Liver (tissue), 9 donors: Measurements from ENCODE around the gene LRCOL1. TPM values are rescaled to one million over a fixed set of nuclear protein-coding genes. Genes with fewer than 3 reads are reported as not detected.

Experiments
- DNase-seq: peaks from one replicate; pipeline ENCODE4 v3.0.0-alpha.2; 2017; ENCODE audit warnings: low spot score
- H3K27ac ChIP-seq, 2 donors: one replicate each; pipeline ENCODE4 v1.7.0; 2013; ENCODE audit warnings: inconsistent platforms in 2 of 2, low read length in 2 of 2, control low read depth in 1 of 2, low read depth in 1 of 2, mild to moderate bottlenecking in 1 of 2
- H3K27me3 ChIP-seq, 4 donors: one replicate each; pipeline versions ENCODE4 v1.6.1 to v1.7.0; 2013; ENCODE audit warnings: low read length in 3 of 4, inconsistent platforms in 1 of 4, mild to moderate bottlenecking in 1 of 4, moderate library complexity in 1 of 4; ENCODE audit not compliant: control insufficient read depth in 4 of 4, insufficient read depth in 4 of 4
- H3K36me3 ChIP-seq, 4 donors: one replicate each; pipeline versions ENCODE4 v1.6.1 to v1.7.0; 2013; ENCODE audit warnings: low read length in 3 of 4, mild to moderate bottlenecking in 3 of 4, low read depth in 1 of 4, moderate library complexity in 1 of 4; ENCODE audit not compliant: control insufficient read depth in 4 of 4, insufficient read depth in 3 of 4
- H3K4me1 ChIP-seq, 4 donors: one replicate each; pipeline versions ENCODE4 v1.6.1 to v1.7.0; 2013; ENCODE audit warnings: low read length in 3 of 4, mild to moderate bottlenecking in 3 of 4, moderate library complexity in 1 of 4; ENCODE audit not compliant: control insufficient read depth in 4 of 4, insufficient read depth in 4 of 4
- H3K4me3 ChIP-seq, 3 donors: one replicate each; pipeline versions ENCODE4 v1.6.1 to v1.7.0; 2013; ENCODE audit warnings: low read length in 3 of 3, control low read depth in 1 of 3, low read depth in 1 of 3, mild to moderate bottlenecking in 1 of 3
- H3K9ac ChIP-seq, 2 donors: one replicate each; pipeline ENCODE4 v1.7.0; 2013; ENCODE audit warnings: low read length in 2 of 2, mild to moderate bottlenecking in 2 of 2, moderate library complexity in 2 of 2, control low read depth in 1 of 2, low read depth in 1 of 2
- H3K9me3 ChIP-seq, 4 donors: one replicate each; pipeline versions ENCODE4 v1.6.1 to v1.7.0; 2013; ENCODE audit warnings: low read length in 3 of 4; ENCODE audit not compliant: control insufficient read depth in 4 of 4
- ATF3 ChIP-seq: IDR thresholded peaks from 2 replicates; pipeline ENCODE4 v1.6.1; 2016; ENCODE audit warnings: antibody characterized with exemption
- CTCF ChIP-seq: fragments of 150-350 bp; IDR thresholded peaks from 2 replicates; pipeline ENCODE4 v1.5.1; 2017; ENCODE audit warnings: improper control_type of control experiment, low read depth, low read length; ENCODE audit not compliant: missing input control
- EGR1 ChIP-seq, 2 donors: IDR thresholded peaks; 2 replicates each; pipeline ENCODE4 v1.6.1; 2016 to 2018; ENCODE audit warnings: antibody characterized with exemption in 2 of 2, low read depth in 2 of 2
- FOXA1 ChIP-seq: IDR thresholded peaks from 2 replicates; pipeline ENCODE4 v1.6.1; 2016; ENCODE audit warnings: antibody characterized with exemption
- FOXA2 ChIP-seq: IDR thresholded peaks from 2 replicates; pipeline ENCODE4 v1.6.1; 2016; ENCODE audit warnings: antibody characterized with exemption
- GABPA ChIP-seq, 2 donors: IDR thresholded peaks in 1 of 2; conservative IDR thresholded peaks in 1 of 2; 2 replicates each; pipeline ENCODE4 v1.6.1; 2016; ENCODE audit warnings: antibody characterized with exemption in 2 of 2, mild to moderate bottlenecking in 1 of 2, moderate library complexity in 1 of 2
- HNF4A ChIP-seq, 2 donors: conservative IDR thresholded peaks; 2 replicates each; pipeline ENCODE4 v1.6.1; 2016; ENCODE audit warnings: antibody characterized with exemption in 2 of 2, mild to moderate bottlenecking in 2 of 2
- JUND ChIP-seq, 2 donors: IDR thresholded peaks; 2 replicates each; pipeline ENCODE4 v1.6.1; 2016; ENCODE audit warnings: antibody characterized with exemption in 2 of 2
- MAX ChIP-seq: IDR thresholded peaks from 2 replicates; pipeline ENCODE4 v1.6.1; 2016; ENCODE audit warnings: antibody characterized with exemption
- NR2F2 ChIP-seq: IDR thresholded peaks from 2 replicates; pipeline ENCODE4 v1.6.1; 2016; ENCODE audit warnings: antibody characterized with exemption
- RAD21 ChIP-seq, 2 donors: IDR thresholded peaks; 2 replicates each; pipeline ENCODE4 v1.6.1; 2016; ENCODE audit warnings: antibody characterized with exemption in 2 of 2, mild to moderate bottlenecking in 2 of 2
- REST ChIP-seq: IDR thresholded peaks from 2 replicates; pipeline ENCODE4 v1.6.1; 2016; ENCODE audit warnings: antibody characterized with exemption, mild to moderate bottlenecking
- SP1 ChIP-seq: IDR thresholded peaks from 2 replicates; pipeline ENCODE4 v1.6.1; 2018; ENCODE audit warnings: antibody characterized with exemption, mild to moderate bottlenecking
- TAF1 ChIP-seq: conservative IDR thresholded peaks from 2 replicates; pipeline ENCODE4 v1.6.1; 2016; ENCODE audit warnings: antibody characterized with exemption, mild to moderate bottlenecking
- WGBS: extraction: QIAGEN DNeasy Blood & Tissue Kit; methylation state at CpG from one replicate; pipeline ENCODE4 v1.1.7; 2013; 5-methylcytosine and 5-hydroxymethylcytosine counted together
- polyA plus RNA-seq, 2 donors: library from polyadenylated mRNA; stranded (reverse) in 1 of 2; unstranded in 1 of 2; fragments of 200-250 nt in 1 of 2; fragments of >200 nt in 1 of 2; fragmentation: Nextera tagmentation in 1 of 2; extraction: Ambion mirVana in 1 of 2; gene quantifications; one replicate each; pipeline versions ENCODE4 v1.2.1 to v1.2.3, GENCODE V29; 2013 to 2015
- total RNA-seq, 2 donors: library from RNA; depleted of rRNA; stranded (reverse); fragments of >200 nt; gene quantifications; one replicate each; pipeline ENCODE4 v1.2.3, GENCODE V29; 2014
- donor health status: healthy.
- donor health status: healthy.
- donor health status: healthy.
- donor health status: healthy.
- donor health status: healthy.

Gene LRCOL1
- total and polyA plus RNA-seq, 4 donors, result 2.6 to 40.7 (median 5.9) TPM; not detected in 1

GRCh38 chr12:132591107-132591935 is 19.1 kb downstream of the LRCOL1 start (continued):
- no peak for TF ChIP-seq CTCF

- Histone ChIP-seq H3K36me3 (no peaks in the 10 kb centered on the region), H3K27ac (no peak overlapping the region), H3K4me1 (peaks cover 0 to 6% (median 1%) of the 10 kb centered on the region in 4 donors), H3K9me3 (no peaks in the 10 kb centered on the region), H3K27me3 (no peaks in the 10 kb centered on the region), H3K4me3 (no peak overlapping the region), H3K9ac (no peak overlapping the region)
- WGBS, result 94% methylated on average over 19 of the region's 19 CpGs
- TF ChIP-seq JUND (IDR thresholded peaks at IDR 0.05) (no peak), SP1 (no peak), ATF3 (no peak), HNF4A (conservative IDR thresholded peaks at IDR 0.05) (no peak), MAX (no peak), EGR1 (IDR thresholded peaks at IDR 0.05; ENCODE audit: low read depth in 2 of 2) (no peak), FOXA1 (no peak), RAD21 (IDR thresholded peaks at IDR 0.05) (no peak), GABPA (IDR thresholded peaks at IDR 0.05 in 1 of 2, conservative IDR thresholded peaks at IDR 0.05 in 1 of 2) (no peak), NR2F2 (no peak), TAF1 (no peak), FOXA2 (no peak), REST (no peak)
- no peak for DNase-seq
Measured at GRCh38 chr12:132588821-132589669, 21.3 kb downstream of the LRCOL1 start.
